H1 (cell line): ENCODE results near the gene SNW1. TPM values are rescaled to one million over a fixed set of nuclear protein-coding genes. Genes with fewer than 3 reads are reported as not detected.

Source experiments
- GABPA ChIP-seq: IDR thresholded peaks from 2 replicates; pipeline ENCODE4 v1.6.1; 2011; ENCODE audit warnings: mild to moderate bottlenecking, low read length, moderate library complexity, borderline replicate concordance; ENCODE audit not compliant: insufficient read depth
- POU5F1 ChIP-seq: IDR thresholded peaks from 2 replicates; pipeline ENCODE4 v1.6.1; 2011; ENCODE audit warnings: low read depth, mild to moderate bottlenecking, low read length, moderate library complexity
- SIRT6 ChIP-seq: IDR thresholded peaks from one replicate; pipeline ENCODE4 v1.7.1; 2012; ENCODE audit warnings: low read length, inconsistent platforms
- polyA plus RNA-seq, 7 experiments: library from polyadenylated mRNA; depleted of rRNA in 3 of 7; stranded (reverse) in 5 of 7; unstranded in 2 of 7; fragments of >200 nt in 5 of 7; fragments of 200-250 nt in 2 of 7; gene quantifications; 1 replicate in 5 of 7; 2 replicates in 1 of 7; 4 replicates in 1 of 7; pipeline versions ENCODE4 v1.2.1 to v1.2.3, GENCODE V29; 2011 to 2013; ENCODE audit warnings: missing spikeins in 2 of 7, mixed read lengths in 2 of 7
- total RNA-seq: library from RNA; stranded (reverse); fragmentation: NEBNext Ultra II Directional; extraction: Animal tissue kit (Norgen Biotek cat#: 25700); gene quantifications from 2 replicates; pipeline ENCODE4 v1.2.1, GENCODE V29; 2021

SNW1 gene
- total and polyA plus RNA-seq, 2 of the 8 experiments (the other 6 are each of a cell fraction or from before 2014, with no cell fraction given): 13.2 to 79.2 TPM

- no peak for TF ChIP-seq GABPA
- no peak for TF ChIP-seq POU5F1
- no peak for TF ChIP-seq SIRT6
- TF ChIP-seq, all 59 proteins: peak for 2
Observed at GRCh38 chr14:77717608-77718305, 43.2 kb downstream of the SNW1 start (continued).
